GM19240 (cell line): ENCODE measurements around the gene PITPNM1.
"Not testable (repeated sequence)": the region's sequence is repeated elsewhere in the genome, so short reads cannot be mapped to it uniquely, and the experiment has no call there.

Source experiments
- DNase-seq: peaks from one replicate; pipeline ENCODE4 v3.0.0; 2011; ENCODE audit warnings: low spot score; ENCODE audit not compliant: insufficient read length

The PITPNM1 gene

GRCh38 chr11:67523556-67524479 lies 18.7 kb upstream of the PITPNM1 start:
- DNase-seq = no peak

GRCh38 chr11:67522844-67523555 lies 17.8 kb upstream of the PITPNM1 start, which contains the start of gene CABP2:
Gene CABP2 (minus strand): TSS chr11:67523446. CDS start chr11:67523326, 120 bp downstream.
- DNase-seq = no peak

GRCh38 chr11:67522338-67522737 lies 17.2 kb upstream of the PITPNM1 start:
- DNase-seq = no peak

- DNase-seq = no peak
These were observed 16.8 kb upstream of the PITPNM1 start for GRCh38 chr11:67521924-67522323.

GRCh38 chr11:67520856-67521824 lies 16.0 kb upstream of the PITPNM1 start:
- DNase-seq = no peak

- no peak for DNase-seq
These were observed 14.6 kb upstream of the PITPNM1 start for GRCh38 chr11:67519726-67520125.

GRCh38 chr11:67517784-67518552 lies 12.8 kb upstream of the PITPNM1 start:
- DNase-seq = no peak

GRCh38 chr11:67516806-67517205 lies 11.6 kb upstream of the PITPNM1 start:
- no peak for DNase-seq

- no peak for DNase-seq
These were observed 9.0 kb upstream of the PITPNM1 start for GRCh38 chr11:67514116-67514515.

- DNase-seq = not testable (repeated sequence)
These were observed 6.4 kb upstream of the PITPNM1 start for GRCh38 chr11:67511558-67511957.

- DNase-seq = no peak
These were observed 4.8 kb upstream of the PITPNM1 start for GRCh38 chr11:67510023-67510345.

GRCh38 chr11:67508486-67509121 lies 3.4 kb upstream of the PITPNM1 start:
- DNase-seq = peak; percentile 98

- DNase-seq = peak; percentile 98
These were observed 2.8 kb upstream of the PITPNM1 start, which contains the start of gene CDK2AP2 for GRCh38 chr11:67507864-67508485. Gene CDK2AP2 (minus strand): TSS chr11:67508162. CDS start chr11:67508082, 80 bp downstream.

GRCh38 chr11:67507242-67507863 lies 2.2 kb upstream of the PITPNM1 start:
- no peak for DNase-seq

- DNase-seq = no peak
These were observed 1.4 kb upstream of the PITPNM1 start for GRCh38 chr11:67506426-67507051.

- peak; percentile 78 for DNase-seq
These were observed 638 bp upstream of the PITPNM1 start for GRCh38 chr11:67505605-67506396.

- no peak for DNase-seq
These were observed 886 bp downstream of the PITPNM1 start for GRCh38 chr11:67504005-67504949.
